SK-MEL-5 (cell line): ENCODE measurements around the gene SIPA1L2. TPM values are rescaled to one million over a fixed set of nuclear protein-coding genes. Genes with fewer than 3 reads are reported as not detected.

Source experiments
- total RNA-seq: library from RNA; depleted of rRNA; stranded (reverse); fragments of >200 nt; shearing (Covaris generic); gene quantifications from 2 replicates; pipeline ENCODE4 v1.2.3, GENCODE V29; 2014; rRNA removed

Gene SIPA1L2
- total RNA-seq, 1 experiment from 2014 or later, result 9.5 TPM

Other genes starting within 250 kb of the SIPA1L2 start
- 0.05 and 0.29 TPM in 2 replicates for gene MAP10, start 175.3 kb upstream of the SIPA1L2 start, total RNA-seq